Activated CD4-positive, alpha-beta T cell treated with anti-CD3 and anti-CD28 coated beads, Interleukin-10, Interleukin-2, amounts not matched to agents 100 ng/mL and 50 ng/mL, durations not matched to agents 16 hours and 8 hours (primary cell): ENCODE data around the gene ATP1A2.
"Not testable (repeated sequence)": the region's sequence is repeated elsewhere in the genome, so short reads cannot be mapped to it uniquely, and the experiment has no call there.

Experiments used
- DNase-seq: peaks from one replicate; pipeline ENCODE4 v3.0.0-alpha.2; 2020

The ATP1A2 gene

GRCh38 chr1:160126342-160126741 is 10.8 kb downstream of the ATP1A2 start:
- not testable (repeated sequence) for DNase-seq

DNA sequence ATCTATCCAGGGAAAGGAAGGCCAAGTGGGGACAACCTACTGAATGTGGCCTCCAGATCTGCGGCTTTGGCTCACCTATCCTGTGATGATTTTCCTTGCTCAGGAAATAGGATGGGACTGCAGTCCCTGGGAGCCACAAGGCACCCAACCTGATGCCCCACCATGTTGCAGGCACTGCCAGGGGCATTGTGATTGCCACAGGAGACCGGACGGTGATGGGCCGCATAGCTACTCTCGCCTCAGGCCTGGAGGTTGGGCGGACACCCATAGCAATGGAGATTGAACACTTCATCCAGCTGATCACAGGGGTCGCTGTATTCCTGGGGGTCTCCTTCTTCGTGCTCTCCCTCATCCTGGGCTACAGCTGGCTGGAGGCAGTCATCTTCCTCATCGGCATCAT is 11.8 kb downstream of the ATP1A2 start:
- no peak for DNase-seq

- DNase-seq: no peak
Measured at GRCh38 chr1:160127865-160128523, 12.4 kb downstream of the ATP1A2 start.

GRCh38 chr1:160128636-160129035 is 13.1 kb downstream of the ATP1A2 start:
- DNase-seq: no peak

DNA sequence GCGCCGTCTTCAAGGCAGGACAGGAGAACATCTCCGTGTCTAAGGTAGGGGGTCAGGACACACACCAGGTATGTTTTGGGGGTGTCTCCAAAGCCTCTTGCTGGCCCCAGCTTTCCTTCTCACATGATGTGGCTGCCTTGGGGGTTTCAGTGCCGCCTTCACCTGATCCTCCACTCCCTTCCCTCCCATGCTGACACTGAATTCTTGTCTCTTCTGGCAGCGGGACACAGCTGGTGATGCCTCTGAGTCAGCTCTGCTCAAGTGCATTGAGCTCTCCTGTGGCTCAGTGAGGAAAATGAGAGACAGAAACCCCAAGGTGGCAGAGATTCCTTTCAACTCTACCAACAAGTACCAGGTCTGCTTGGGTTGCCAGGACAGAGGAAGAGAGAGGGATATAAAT is 13.5 kb downstream of the ATP1A2 start:
- no peak for DNase-seq

GRCh38 chr1:160129558-160129957 is 14.0 kb downstream of the ATP1A2 start:
- no peak for DNase-seq

GRCh38 chr1:160129966-160130365 is 14.4 kb downstream of the ATP1A2 start:
- no peak for DNase-seq

DNA sequence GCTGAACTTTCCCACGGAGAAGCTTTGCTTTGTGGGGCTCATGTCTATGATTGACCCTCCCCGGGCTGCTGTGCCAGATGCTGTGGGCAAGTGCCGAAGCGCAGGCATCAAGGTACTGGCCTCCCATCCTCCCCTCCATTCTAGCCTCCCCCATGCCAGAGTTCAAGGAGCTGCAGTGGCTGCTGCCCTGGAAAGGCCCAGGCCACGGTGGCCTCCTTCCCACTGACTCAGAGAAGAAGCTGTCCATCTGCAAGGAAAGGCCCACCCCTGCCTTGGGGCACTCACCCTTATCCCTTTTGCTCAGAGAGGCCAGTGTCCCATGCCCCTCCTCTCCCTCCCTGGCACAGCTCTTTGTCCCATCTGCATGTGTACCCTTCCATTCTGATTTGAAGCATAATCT is 14.9 kb downstream of the ATP1A2 start:
- no peak for DNase-seq

DNA sequence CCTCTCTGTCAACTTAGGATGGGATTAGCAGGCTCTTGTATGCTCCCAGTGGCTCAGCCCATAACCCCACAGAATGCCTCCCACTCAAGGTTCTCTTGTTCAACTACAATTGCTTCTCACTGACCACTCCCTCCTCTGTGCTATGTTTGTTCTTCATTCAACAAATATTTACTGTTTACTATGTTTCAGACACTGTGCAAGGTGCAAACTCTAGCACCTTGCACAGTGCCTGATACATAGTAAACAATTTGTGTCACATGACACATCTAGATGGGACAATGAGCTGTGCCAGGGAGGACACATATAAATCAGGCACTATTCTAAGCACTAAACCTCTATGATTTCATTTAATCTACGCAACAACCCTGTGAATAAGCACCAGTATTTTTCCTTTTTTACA is 15.4 kb downstream of the ATP1A2 start:
- DNase-seq: no peak

GRCh38 chr1:160131803-160132565 is 16.4 kb downstream of the ATP1A2 start:
- DNase-seq: no peak

DNA sequence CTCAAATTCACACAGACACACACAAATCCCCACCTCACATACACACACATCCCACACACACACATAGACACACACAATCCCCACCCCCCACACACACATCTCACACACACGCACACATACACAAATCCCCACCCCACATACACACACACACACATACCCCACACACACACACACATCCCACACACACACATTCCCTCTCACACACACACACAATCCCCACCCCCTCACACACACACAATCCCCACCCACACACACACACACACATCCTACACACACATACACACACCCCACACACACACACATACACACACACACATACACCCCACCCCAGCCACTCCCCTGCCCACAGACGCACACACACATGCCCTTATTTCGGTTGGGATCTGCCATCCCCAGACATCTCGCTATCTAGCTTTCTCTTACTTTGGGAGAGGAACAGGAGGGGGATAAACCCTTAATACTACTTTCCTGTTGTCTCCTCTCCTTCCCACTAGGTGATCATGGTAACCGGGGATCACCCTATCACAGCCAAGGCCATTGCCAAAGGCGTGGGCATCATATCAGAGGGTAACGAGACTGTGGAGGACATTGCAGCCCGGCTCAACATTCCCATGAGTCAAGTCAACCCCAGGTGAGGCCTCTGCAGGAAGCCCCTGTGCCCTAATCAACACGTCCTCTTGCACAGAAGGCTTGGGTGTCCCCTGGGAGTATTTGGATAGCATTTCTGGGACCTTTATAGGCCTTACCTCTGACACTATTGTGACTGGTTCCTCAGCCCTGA is 18.6 kb downstream of the ATP1A2 start:
- no peak for DNase-seq

- no peak for DNase-seq
Measured at GRCh38 chr1:160134791-160135572, 19.4 kb downstream of the ATP1A2 start.

DNA sequence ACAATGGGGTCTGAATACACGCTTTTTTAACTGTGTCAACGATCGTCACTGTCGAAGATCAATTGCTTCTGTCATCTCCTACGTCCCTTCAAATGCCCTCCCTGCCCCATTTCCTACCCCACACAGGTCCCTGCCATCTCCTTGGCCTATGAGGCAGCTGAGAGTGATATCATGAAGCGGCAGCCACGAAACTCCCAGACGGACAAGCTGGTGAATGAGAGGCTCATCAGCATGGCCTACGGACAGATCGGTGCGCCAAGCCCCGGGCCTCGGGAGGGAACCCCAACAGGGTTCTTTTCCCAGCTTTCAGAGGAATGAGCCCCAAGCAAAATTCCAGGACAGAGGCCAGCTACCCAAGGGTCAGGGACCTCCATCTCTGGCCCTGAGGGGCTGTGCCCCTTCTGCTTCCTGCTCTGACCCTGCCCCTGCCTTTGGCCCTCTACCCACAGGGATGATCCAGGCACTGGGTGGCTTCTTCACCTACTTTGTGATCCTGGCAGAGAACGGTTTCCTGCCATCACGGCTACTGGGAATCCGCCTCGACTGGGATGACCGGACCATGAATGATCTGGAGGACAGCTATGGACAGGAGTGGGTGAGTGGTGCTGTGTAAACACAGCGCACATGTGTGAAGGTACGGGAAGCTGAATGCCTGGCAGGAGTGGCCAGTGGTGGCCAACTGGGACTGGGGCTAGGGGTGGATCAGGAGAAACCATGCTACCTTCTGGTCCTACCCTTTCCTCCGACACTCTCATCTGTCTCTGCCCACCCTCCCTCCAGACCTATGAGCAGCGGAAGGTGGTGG is 20.8 kb downstream of the ATP1A2 start:
- DNase-seq: no peak

DNA sequence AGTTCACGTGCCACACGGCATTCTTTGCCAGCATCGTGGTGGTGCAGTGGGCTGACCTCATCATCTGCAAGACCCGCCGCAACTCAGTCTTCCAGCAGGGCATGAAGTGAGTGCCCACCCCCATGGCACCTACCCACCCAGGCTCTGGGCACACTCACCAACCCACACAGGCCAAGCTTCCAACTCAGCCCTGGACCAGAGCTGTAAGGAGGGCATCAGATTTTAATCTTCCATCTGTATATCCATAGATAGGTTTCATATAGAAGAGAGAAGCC is 21.3 kb downstream of the ATP1A2 start:
- no peak for DNase-seq

DNA sequence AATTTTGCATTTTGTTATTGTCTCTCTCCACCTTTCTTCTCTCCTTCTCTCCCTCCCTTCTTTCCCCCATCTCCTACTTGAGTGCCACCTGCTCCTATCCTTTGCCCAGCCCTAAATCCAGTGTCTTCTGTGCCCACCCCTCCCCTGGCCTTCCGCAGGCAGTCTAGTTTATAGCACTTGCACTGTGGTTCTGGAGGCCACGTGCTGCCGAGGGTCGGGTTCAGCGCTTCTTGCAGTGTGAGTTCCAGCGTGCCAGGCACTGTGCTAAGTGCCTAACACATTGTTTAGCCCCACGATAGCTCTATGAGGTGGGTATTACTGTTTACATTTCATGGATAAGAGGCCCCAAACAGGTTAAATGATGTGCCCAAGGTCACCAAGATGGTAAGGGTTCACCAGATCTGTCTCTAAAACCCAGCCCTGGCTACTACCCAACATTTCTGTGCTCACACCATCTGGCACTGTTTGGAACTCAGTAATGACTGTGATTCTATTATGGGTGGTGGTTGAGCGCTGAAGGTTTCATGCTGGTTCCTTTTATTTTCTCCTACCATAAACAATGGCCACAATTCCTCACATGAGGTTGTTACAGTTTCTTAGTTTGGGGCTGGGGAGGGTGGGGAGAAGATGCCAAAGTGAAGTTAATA is 21.8 kb downstream of the ATP1A2 start:
- no peak for DNase-seq

DNA sequence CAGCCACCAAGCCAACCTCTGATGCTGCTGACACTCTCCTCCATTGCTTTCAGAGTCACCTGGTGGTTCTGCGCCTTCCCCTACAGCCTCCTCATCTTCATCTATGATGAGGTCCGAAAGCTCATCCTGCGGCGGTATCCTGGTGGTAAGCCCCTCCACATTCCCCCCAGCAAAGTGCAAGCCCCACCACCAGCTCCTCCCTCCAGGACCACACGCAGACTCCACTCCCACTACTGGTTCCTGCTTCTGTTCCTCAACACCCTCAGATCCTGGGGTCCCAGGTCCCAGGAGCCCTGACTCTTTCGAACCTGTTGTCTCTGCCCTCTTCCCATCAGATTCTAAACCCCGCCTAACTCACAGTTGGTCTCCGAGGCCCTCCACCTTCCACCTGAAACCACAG is 24.3 kb downstream of the ATP1A2 start:
- no peak for DNase-seq

- DNase-seq: no peak
Measured at GRCh38 chr1:160143695-160144094, 28.1 kb downstream of the ATP1A2 start.

- DNase-seq: no peak
Measured at GRCh38 chr1:160144921-160145320, 29.4 kb downstream of the ATP1A2 start.

- no peak for DNase-seq
Measured at GRCh38 chr1:160146107-160146506, 30.5 kb downstream of the ATP1A2 start.

- no peak for DNase-seq
Measured at GRCh38 chr1:160148121-160148520, 32.6 kb downstream of the ATP1A2 start.

DNA sequence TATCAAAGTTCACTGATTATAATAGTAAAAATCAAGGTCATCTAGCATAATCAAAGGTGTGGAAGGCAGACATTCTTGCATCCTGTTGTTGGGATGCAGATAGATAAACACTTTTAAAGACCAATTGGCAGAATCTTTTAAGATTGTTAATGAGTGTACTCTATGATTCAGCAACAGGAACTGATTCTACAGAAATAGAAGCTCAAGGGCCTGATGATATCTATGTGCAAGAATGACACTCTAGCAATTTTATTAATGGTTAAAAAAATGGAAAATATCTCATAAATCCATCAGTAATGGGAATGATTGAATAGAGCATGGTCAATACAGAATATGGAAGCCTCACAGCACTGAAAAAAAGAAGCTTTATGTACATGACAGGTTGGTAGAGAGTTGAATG is 33.7 kb downstream of the ATP1A2 start:
- no peak for DNase-seq

DNA sequence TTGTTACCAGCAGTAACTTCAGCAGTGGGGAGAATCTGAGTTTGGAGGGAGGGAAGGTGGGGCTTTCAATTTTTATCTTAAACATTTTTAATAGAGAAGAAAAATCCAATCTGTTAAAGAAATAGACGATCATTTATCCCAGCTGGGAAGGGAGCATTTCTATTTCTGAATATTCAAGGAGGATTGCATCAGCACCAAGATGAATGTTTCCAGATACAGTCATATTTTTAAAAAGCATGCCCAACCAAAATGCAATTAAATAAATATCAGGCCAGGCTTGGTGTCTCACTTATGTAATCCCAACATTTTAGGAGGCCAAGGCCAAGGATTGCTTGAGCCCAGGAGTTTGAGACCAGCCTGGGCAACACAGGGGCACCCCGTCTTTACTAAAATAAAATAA is 34.2 kb downstream of the ATP1A2 start:
- DNase-seq: no peak
